GM21737 (cell line): ENCODE measurements around the gene CORO1C.
"Not testable (repeated sequence)": the region's sequence is repeated elsewhere in the genome, so short reads cannot be mapped to it uniquely, and the experiment has no call there.

Experiments used
- ATAC-seq: cut with Tn5 transposase; IDR thresholded peaks from one replicate; pipeline ENCODE4 v1.9.1; 2021; ENCODE audit warnings: mild to moderate bottlenecking, moderate library complexity; ENCODE audit not compliant: unreplicated experiment

The CORO1C gene

GRCh38 chr12:108638141-108638827 lies 93.0 kb downstream of the CORO1C start:
- ATAC-seq: no peak

GRCh38 chr12:108637222-108637971 lies 93.9 kb downstream of the CORO1C start:
- no peak for ATAC-seq

GRCh38 chr12:108635997-108636808 lies 95.1 kb downstream of the CORO1C start:
- peak; percentile 1 for ATAC-seq

DNA sequence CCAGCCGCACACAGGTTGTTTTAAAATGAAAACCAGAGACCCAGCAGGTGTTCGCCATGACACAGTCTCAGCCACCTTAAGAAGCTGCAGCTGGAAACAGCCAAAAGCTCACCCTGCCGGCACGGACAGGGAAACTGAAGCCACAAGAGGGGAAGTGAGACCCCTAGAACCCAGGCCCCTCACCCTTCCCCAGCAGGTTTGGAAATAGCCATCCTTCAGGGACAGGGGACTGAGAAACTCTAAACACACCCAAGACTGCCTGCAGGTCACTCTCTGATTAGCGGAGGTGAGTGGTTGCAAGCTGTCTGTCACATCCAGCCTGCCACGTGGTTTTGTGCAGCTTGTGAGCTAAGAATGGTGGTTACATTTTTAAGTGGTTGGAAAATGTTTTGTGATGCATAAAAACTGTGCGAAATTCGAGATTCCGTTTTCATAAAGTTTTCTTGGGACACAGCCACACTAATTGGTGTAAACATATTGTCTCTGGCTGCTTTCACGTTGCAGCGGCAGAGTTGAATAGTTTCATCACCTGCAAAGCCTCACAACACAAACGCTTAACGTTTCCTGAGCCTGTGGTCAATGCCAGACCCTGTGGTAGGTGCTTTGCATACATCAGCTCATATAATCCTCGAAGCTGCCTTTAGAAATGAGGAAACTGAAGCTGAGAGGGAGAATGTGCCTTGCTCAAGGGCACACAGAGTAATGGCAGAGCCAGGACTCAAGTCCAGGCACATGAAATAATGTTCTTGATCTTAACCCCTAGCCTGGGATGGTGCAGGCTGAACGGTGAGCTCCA lies 95.9 kb downstream of the CORO1C start:
- peak; percentile 44 for ATAC-seq

GRCh38 chr12:108634341-108634751 lies 97.0 kb downstream of the CORO1C start:
- no peak for ATAC-seq

GRCh38 chr12:108633534-108634248 lies 97.6 kb downstream of the CORO1C start, which contains the start of gene SELPLG:
TSS of gene SELPLG (minus strand) at chr12:108633894. CDS start at chr12:108624307, 9,587 bp downstream.
- ATAC-seq: peak; percentile 52

DNA sequence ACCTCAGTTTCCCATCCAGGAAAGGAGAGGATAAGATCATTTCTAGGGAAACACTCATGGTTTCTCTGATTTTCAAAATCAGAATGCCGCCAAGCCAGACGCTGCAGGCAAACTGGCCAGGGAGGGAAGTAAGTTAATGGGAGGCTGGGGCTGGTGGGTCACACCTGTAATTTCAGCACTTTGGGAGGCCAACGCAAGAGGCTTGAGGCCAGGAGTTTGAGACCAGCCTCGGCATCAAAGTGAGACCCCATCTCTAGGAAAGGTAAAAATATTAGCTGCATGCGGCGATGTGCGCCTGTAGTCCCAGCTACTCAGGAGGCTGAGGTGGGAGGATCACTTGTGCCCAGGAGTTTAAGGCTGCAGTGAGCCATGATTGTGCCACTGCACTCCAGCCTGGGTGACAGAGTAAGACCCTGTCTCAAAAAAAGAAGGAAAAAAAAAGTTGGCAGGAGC lies 98.2 kb downstream of the CORO1C start:
- ATAC-seq: no peak

GRCh38 chr12:108631261-108631660 lies 100.1 kb downstream of the CORO1C start:
- ATAC-seq: not testable (repeated sequence)

DNA sequence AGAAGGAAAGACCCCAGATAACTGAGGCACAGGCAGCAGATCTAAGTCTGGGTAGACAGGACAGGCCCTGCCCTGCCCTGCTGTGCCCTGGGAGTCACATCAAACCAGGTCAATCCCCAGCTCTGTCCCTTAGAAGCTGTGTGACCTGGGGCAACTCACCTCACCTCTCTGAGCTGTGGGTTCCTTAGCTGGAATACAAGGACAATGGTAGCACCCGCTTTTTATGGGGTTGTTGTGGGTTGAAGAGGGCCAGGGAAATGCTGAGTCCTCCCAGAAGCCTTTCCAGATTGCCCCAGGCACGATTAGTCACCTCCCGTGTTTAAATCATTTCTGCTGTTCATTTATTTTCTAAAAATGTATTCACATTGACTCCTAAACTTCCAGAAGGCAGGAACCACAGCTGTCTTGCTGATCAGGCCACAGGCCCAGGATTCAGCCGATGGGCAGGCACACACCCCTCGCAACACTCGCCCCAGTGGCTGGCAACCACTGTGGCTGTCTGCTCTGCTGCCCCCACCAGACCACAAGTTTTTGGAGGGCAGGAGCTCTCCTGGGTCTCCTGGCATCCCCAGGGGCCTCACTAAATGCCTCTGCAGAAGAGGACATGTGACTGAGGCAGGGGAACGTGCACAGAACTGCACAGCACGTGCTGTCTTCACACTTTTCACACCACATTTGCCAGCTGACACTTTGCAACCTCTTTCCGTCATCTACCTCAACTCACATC lies 100.7 kb downstream of the CORO1C start:
- no peak for ATAC-seq

GRCh38 chr12:108629824-108630476 lies 101.4 kb downstream of the CORO1C start:
- no peak for ATAC-seq

- no peak for ATAC-seq
Observed at GRCh38 chr12:108629151-108629550, 102.2 kb downstream of the CORO1C start.

DNA sequence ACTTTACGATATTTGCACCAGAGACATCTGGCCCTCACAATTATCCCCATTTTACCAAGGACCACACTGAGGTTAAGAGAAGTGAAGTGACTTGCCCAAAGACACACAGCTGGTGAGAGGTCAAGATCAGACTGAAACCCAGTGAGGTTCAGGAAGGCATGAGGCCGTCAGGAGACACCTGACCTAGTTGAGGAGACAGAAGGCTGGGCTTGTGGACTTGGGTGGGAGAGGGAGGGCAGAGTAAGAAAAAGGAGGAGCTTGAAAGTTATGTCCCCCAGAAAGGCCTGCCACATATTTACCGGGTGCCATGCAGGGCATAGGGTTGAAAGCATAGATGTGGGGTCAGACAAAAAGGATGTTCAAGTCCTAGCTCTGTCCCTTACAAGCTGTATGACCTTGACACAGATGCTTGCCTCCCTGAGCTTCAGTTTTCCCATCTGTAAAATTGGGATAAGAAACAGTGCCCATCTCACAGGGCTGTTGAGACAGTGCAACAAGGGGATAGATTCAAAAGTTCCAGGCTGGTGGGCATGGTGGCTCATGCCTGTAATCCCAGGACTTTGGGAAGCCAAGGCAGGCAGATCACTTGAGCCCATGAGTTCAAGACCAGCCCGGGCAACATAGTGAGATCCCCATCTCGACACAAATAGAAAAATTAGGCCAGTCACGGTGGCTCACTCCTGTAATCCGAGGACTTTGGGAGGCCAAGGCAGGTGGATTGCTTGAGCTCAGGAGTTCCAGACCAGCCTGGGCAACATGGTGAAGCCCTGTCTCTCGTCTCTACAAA lies 104.0 kb downstream of the CORO1C start:
- no peak for ATAC-seq

GRCh38 chr12:108625228-108625627 lies 106.1 kb downstream of the CORO1C start:
- no peak for ATAC-seq

DNA sequence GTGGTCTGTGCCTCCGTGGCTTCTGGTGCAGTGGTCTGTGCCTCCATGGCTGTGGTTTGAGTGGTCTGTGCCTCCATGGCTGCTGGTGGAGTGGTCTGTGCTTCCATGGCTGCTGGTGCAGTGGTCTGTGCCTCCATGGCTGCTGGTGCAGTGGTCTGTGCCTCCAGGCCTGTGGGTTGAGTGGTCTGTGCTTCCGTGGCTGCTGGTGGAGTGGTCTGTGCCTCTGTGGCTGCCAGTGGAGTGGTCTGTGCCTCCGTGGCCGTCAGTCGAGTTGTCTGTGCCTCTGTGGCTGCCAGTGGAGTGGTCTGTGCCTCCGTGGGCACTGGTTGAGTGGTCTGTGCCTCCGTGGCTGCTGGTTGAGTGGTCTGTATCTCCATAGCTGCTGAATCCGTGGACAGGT lies 107.7 kb downstream of the CORO1C start:
- ATAC-seq: no peak

GRCh38 chr12:108622921-108623514 lies 108.3 kb downstream of the CORO1C start:
- no peak for ATAC-seq

DNA sequence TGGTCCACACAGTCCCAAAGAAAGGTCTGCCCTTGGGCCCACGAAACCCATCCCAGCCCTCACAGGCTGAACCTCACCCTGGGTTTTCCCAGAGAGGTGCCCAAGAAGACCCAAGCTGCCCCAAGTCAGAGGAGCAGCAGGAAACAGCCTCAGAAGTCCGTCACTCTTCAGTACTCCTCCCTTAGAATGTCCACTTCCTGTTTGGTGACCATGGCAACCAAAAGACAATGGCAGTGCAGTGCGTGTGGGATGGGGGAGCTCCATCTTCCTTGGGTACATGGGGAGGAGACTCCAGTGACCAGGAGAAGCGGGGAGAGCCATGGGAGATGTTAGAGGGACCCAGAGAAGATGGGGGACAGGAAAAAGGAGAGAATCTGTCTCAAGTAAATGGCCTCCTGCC lies 108.9 kb downstream of the CORO1C start:
- no peak for ATAC-seq

GRCh38 chr12:108621161-108621560 lies 110.2 kb downstream of the CORO1C start:
- ATAC-seq: no peak
